ENCODE data around the gene RAF1. TPM values are rescaled to one million over a fixed set of nuclear protein-coding genes. Genes with fewer than 3 reads are reported as not detected.

The RAF1 gene
- total RNA-seq, 2 donors from 2014 or later, result 95.4 to 116 TPM

GRCh38 chr3:12590096-12590495, 73.8 kb downstream of the RAF1 start:
- WGBS, 2 experiments (ENCODE audit: insufficient coverage in 1 of 2, insufficient read length in 1 of 2), result 100% methylated on average over 1 to 2 of the region's 4 CpGs

GRCh38 chr3:12588039-12589009, 75.6 kb downstream of the RAF1 start:
- Mint-ChIP-seq H3K4me3 (no peak overlapping the region), H3K27ac (no peak overlapping the region), H3K9me3 (no peaks in the 10 kb centered on the region), H3K4me1 (no peaks in the 10 kb centered on the region), H3K36me3 (ENCODE audit: low read depth) (peaks cover 72% of the 10 kb centered on the region), H3K27me3 (ENCODE audit: insufficient read depth) (no peaks in the 10 kb centered on the region)
- Histone ChIP-seq H3K27me3 (ENCODE audit: control insufficient read depth, insufficient read depth, low read length, poor library complexity, severe bottlenecking) (no peaks in the 10 kb centered on the region), H3K36me3 (ENCODE audit: control insufficient read depth, insufficient read depth, low read length) (peaks cover 97% of the 10 kb centered on the region), H3K4me3 (ENCODE audit: low read length) (no peak overlapping the region), H3K9me3 (ENCODE audit: control insufficient read depth, low read length) (no peaks in the 10 kb centered on the region), H3K27ac (ENCODE audit: low read depth, low read length) (no peak overlapping the region), H3K4me1 (ENCODE audit: control insufficient read depth, insufficient read depth, low read length) (no peaks in the 10 kb centered on the region), H3K9ac (ENCODE audit: extremely low read depth, low read length, poor library complexity, severe bottlenecking) (no peak overlapping the region)
- no peak for DNase-seq
- WGBS, 2 experiments (ENCODE audit: insufficient coverage in 1 of 2, insufficient read length in 1 of 2), result 82 to 100% methylated on average over 3 to 6 of the region's 7 CpGs
- TF ChIP-seq CTCF (conservative IDR thresholded peaks at IDR 0.05), result no peak

More at GRCh38 chr3:12590096-12590495, 73.8 kb downstream of the RAF1 start:
- H3K36me3 ChIP-seq (ENCODE audit: control insufficient read depth, insufficient read depth, low read length), result peaks cover 97% of the 10 kb centered on the region
- Mint-ChIP-seq H3K27me3 (ENCODE audit: insufficient read depth) (no peaks in the 10 kb centered on the region), H3K9me3 (no peaks in the 10 kb centered on the region), H3K4me1 (no peaks in the 10 kb centered on the region), H3K27ac (no peak overlapping the region), H3K36me3 (ENCODE audit: low read depth) (peaks cover 72% of the 10 kb centered on the region), H3K4me3 (no peak overlapping the region)
- no peaks in the 10 kb centered on the region for H3K27me3 ChIP-seq (ENCODE audit: control insufficient read depth, insufficient read depth, low read length, poor library complexity, severe bottlenecking)
- H3K4me1 ChIP-seq (ENCODE audit: control insufficient read depth, insufficient read depth, low read length), result no peaks in the 10 kb centered on the region
- no peak overlapping the region for H3K4me3 ChIP-seq (ENCODE audit: low read length)
- no peaks in the 10 kb centered on the region for H3K9me3 ChIP-seq (ENCODE audit: control insufficient read depth, low read length)
- DNase-seq, result no peak
- TF ChIP-seq CTCF (conservative IDR thresholded peaks at IDR 0.05), result no peak
- H3K27ac ChIP-seq (ENCODE audit: low read depth, low read length), result no peak overlapping the region
- H3K9ac ChIP-seq (ENCODE audit: extremely low read depth, low read length, poor library complexity, severe bottlenecking), result no peak overlapping the region

- H3K36me3 ChIP-seq (ENCODE audit: control insufficient read depth, insufficient read depth, low read length), result peaks cover 98% of the 10 kb centered on the region
- peaks cover 70% of the 10 kb centered on the region for H3K36me3 Mint-ChIP-seq (ENCODE audit: low read depth)
- 92 to 93% methylated on average over 3 of the region's 3 CpGs for WGBS, 2 experiments (ENCODE audit: insufficient coverage in 1 of 2, insufficient read length in 1 of 2)
These were observed 77.5 kb downstream of the RAF1 start for GRCh38 chr3:12586403-12586802.

More at GRCh38 chr3:12586403-12586802, 77.5 kb downstream of the RAF1 start:
- no peak overlapping the region for H3K4me3 Mint-ChIP-seq
- no peaks in the 10 kb centered on the region for H3K4me1 Mint-ChIP-seq
- no peak overlapping the region for H3K27ac Mint-ChIP-seq
- no peak for TF ChIP-seq CTCF (conservative IDR thresholded peaks at IDR 0.05)
- no peak overlapping the region for H3K4me3 ChIP-seq (ENCODE audit: low read length)
- no peak overlapping the region for H3K9ac ChIP-seq (ENCODE audit: extremely low read depth, low read length, poor library complexity, severe bottlenecking)
- H3K9me3 Mint-ChIP-seq, result no peaks in the 10 kb centered on the region
- H3K4me1 ChIP-seq (ENCODE audit: control insufficient read depth, insufficient read depth, low read length), result no peaks in the 10 kb centered on the region
- no peak for DNase-seq
- no peaks in the 10 kb centered on the region for H3K27me3 Mint-ChIP-seq (ENCODE audit: insufficient read depth)
- no peaks in the 10 kb centered on the region for H3K9me3 ChIP-seq (ENCODE audit: control insufficient read depth, low read length)
- no peak overlapping the region for H3K27ac ChIP-seq (ENCODE audit: low read depth, low read length)
- H3K27me3 ChIP-seq (ENCODE audit: control insufficient read depth, insufficient read depth, low read length, poor library complexity, severe bottlenecking), result no peaks in the 10 kb centered on the region

All from endodermal cell (in vitro differentiated cells).